SKM-1 treated with dmso at 0.1 percent for 144 hours (cell line): ENCODE measurements around the gene GFY.

Source experiments
- DNase-seq: peaks from one replicate; lab custom pipeline; 2025; ENCODE audit not compliant: unreplicated experiment; lab: John Stamatoyannopoulos, UW

Gene GFY

GRCh38 chr19:49408816-49409440, 16.3 kb upstream of the GFY start:
- DNase-seq = peak; percentile 16

DNA sequence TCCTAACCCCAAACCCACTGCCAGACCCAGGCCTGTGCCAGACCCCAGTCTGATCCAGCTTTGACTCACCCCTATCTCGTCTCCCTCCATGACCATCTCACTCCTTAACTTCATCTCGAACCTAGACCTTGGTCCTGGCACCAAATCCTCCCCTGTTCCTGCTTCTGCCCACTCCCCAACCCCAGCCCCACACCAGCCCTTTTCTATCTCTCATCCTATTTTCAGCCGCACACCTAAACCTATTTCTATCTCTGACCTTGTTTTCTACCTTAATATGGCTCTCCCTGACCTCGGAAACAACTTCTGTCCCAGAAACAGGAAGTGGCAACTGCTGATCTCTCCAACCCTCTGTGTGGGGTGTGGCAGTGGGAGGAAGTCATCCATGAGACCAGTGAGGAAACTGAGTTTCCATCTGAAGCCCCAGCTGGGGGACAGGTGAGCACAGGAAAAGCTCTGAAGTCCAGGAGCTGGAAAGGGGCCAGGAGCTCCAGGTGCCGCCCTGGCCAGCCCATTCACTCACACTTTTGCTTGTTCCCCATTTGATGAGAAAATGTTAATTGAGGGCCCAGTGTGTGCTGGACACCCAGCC, 15.7 kb upstream of the GFY start:
- peak; percentile 38 for DNase-seq

DNA sequence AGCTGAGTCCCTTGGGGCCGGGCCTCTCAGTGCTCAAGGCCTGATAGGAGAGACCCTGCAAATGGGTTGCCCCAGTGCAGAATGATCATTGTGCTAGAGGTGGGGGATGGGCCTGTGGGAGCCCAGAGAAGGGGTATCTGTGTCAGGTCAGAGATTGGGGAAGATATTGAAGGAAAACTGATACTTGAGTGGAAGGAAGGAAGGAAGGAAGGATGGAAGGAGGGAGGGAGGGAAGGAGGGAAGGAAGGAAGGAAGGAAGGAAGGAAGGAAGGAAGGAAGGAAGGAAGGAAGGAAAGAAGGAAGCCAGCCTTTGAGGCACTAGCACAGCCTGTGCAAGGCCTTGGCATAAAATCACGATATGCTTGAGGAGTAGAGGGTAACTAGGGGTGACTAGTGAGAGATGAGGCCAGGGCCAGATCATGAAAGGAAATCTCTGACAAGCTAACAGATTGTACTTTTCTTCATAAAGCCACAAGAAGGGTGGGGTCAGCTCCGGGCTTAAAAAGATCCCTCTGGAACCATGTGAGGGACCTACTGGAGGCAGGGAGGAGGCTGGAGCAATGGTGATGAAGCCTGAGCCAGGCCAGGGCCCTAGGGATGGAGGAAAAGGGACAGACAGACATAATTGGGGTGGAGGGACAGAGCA, 13.4 kb upstream of the GFY start:
- no peak for DNase-seq

GRCh38 chr19:49413348-49413747, 11.8 kb upstream of the GFY start:
- DNase-seq = no peak

GRCh38 chr19:49414256-49414655, 10.9 kb upstream of the GFY start:
- no peak for DNase-seq

- DNase-seq = no peak
These were observed 9.9 kb upstream of the GFY start for GRCh38 chr19:49415102-49415809.

- DNase-seq = no peak
These were observed 9.4 kb upstream of the GFY start for GRCh38 chr19:49415810-49416200.

DNA sequence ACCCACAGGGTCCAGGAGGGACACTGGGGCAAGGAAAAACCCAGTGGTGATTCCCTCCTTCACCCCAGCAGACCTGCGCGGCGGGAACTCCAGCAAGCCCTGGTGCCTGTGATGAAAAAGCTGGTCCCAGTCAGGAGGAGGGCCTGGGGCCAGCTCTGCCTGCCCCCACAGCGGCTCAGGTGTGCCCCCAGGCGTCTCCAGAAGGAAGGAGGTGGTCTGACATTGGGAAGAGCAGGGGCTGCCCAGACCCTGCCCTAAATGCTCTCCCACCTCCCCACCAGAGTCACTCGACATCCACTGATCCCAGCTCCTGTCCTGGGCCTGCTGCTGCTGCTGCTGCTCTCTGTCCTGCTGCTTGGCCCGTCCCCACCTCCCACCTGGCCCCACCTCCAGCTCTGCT, 8.1 kb upstream of the GFY start:
- DNase-seq = no peak

- DNase-seq = no peak
These were observed 6.7 kb upstream of the GFY start for GRCh38 chr19:49418511-49418910.

DNA sequence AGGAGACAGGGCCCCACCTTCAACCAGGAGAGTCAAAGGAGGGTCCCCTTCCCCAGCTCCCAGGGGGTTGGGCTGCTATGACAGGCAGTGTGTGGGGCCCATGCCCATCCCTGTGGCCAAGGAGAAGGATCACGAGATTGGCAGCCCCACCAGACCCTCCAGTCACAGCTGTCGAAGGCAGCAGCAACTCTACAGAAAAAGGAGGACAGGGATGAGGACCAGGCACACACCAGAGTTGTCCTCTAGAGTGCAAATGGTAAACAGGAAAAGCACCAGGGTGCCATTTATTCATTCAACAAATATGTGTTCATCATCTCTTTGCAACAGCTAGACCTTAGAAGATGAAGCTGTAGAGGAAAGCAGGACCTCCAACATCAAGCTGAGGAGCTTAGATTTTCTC, 6.0 kb upstream of the GFY start:
- no peak for DNase-seq

DNA sequence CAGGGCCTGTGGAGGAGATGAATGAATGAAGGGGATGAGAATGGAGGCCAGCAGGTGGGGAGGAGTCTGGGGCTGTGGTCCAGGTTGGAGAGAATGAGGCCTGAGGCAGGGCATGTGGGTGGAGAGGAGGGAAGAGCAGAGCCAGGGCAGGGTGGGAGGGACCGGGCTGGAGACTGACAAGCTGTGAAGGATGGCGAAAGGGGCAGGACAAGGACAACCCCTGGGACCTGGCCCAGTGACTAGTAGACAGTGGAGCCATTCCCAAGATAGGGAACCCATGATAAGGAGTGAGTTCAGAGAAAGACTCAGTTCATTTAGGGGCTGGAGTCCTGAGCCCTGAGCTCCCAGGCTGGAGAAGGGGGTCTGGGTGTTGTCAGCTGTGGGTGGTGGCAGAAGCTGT, 5.0 kb upstream of the GFY start:
- DNase-seq = no peak

- DNase-seq = no peak
These were observed 3.9 kb upstream of the GFY start for GRCh38 chr19:49421039-49421877.

- no peak for DNase-seq
These were observed 3.3 kb upstream of the GFY start for GRCh38 chr19:49421878-49422202.

GRCh38 chr19:49422407-49423070, 2.6 kb upstream of the GFY start:
- no peak for DNase-seq

DNA sequence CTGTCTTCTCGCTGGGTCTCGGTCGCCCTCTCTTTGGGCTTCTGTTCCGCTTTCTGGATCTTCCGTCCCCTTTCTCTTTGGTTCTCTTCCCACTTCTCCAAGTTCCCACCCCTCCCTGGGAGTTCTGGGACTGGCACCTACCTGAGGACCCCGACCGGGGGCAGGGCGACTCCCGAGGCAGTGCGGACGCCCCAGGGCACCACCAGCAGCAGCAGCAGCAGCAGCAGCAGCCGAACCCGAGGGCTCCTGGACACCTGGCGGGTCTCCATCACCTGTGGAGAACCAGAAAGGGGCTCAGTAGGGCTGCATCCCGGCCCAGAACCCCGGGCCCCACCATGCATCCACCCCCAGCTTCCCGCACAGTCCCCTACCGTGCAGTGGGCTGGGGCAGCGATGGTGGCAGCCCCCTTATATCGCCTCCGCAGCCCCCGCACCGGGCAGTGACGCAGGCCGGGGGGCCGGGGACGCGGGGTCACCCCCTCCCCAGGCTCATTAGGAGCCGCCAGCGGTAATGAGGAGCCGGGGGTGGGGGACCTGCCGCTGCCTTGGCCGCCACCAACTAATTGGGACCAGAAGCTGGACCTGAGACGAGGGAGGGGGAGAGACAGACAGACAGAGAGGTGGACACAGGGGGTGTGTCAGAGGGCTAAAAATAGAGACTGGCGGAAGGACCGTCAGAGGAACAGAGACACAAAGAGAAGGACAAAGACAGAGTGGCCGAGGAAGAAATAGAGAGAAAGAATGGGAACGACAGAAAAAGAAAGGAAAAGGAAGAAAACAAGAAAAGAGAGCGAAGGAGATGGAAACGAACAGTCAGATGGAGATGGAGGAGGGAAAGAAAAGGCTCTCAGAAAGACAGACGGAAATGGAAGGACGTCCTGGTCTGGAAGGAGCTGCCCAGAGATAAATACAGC, 1.9 kb upstream of the GFY start, which contains the start of gene PTH2:
Gene PTH2 (minus strand): TSS at position 371 of the 914 bp plus-strand sequence. CDS start 102 bp downstream, at position 269.
- no peak for DNase-seq

GRCh38 chr19:49423985-49424303, 1.2 kb upstream of the GFY start:
- no peak for DNase-seq

DNA sequence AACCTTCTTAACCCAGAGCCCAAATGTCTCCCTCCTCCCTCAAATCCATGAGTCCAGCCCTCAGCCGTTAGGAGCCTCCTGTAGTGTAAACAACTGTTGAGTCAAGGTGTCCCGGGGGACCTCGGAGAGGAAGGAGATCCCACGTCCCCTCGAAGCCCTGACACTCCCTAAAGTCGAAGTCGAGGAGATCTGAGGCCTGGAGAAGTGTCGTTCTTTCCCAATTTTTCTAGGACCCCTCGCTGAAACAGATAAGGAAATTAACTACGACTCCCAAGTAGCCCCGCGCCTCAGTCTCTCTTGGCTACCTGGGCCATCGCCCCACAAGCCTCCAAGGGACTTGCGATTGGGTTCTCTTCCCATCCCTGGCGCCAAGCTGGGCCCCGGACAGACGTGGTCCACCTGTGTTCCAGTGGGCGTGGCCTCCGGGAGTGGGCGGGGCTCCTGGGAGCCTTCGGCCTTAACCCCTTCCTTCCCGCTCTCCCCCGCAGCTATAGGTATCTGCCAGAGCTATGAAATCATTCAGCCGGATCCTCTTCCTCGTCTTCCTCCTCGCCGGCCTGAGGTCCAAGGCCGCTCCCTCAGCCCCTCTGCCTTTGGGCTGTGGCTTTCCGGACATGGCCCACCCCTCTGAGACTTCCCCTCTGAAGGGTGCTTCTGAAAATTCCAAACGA, 869 bp downstream of the GFY start:
- DNase-seq = no peak

DNA sequence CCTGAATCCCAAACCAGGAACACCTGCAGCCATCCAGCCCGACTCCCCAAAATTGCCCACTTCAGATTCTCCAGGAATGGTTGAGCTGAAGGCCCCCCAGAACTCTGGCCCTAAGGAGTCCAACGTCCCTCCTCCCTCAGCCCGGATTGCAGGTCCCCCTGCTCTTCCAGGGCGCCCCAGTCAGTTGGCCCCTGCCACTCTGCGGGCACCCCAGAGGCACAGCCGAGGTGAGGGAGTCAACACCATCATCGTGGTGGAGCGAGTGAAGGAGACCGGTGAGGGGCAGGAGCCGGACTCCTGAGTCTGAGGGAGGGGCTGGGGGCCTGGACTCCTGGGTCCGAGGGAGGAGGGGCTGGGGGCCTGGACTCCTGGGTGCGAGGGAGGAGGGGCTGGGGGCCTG, 2.2 kb downstream of the GFY start:
- DNase-seq = no peak

GRCh38 chr19:49427855-49428546, 2.8 kb downstream of the GFY start:
- no peak for DNase-seq
